Measurements from ENCODE around the gene ERBB4.
"Not testable (repeated sequence)": the region's sequence is repeated elsewhere in the genome, so short reads cannot be mapped to it uniquely, and the experiment has no call there.

The ERBB4 gene

GRCh38 chr2:212013626-212014025 lies 525.0 kb downstream of the ERBB4 start:
- Histone ChIP-seq H3K36me3 (ENCODE audit: control insufficient read depth, low read depth, low read length) (no peaks in the 10 kb centered on the region), H3K4me1 (ENCODE audit: control insufficient read depth, low read depth, low read length) (no peaks in the 10 kb centered on the region), H3K9ac (ENCODE audit: low read length) (no peak overlapping the region)

GRCh38 chr2:212010305-212010704 lies 528.3 kb downstream of the ERBB4 start:
- H3K4me3 ChIP-seq (ENCODE audit: low read length); H3K36me3 ChIP-seq (ENCODE audit: control insufficient read depth, low read depth, low read length); H3K27ac ChIP-seq (ENCODE audit: low read length); H3K9ac ChIP-seq (ENCODE audit: low read length); H3K9me3 ChIP-seq (ENCODE audit: control insufficient read depth, low read depth, low read length); H3K27me3 ChIP-seq (ENCODE audit: control insufficient read depth, insufficient read depth, low read length); H3K4me1 ChIP-seq (ENCODE audit: control insufficient read depth, low read depth, low read length): not testable (repeated sequence)

More at GRCh38 chr2:212013626-212014025, 525.0 kb downstream of the ERBB4 start:
- Histone ChIP-seq H3K9me3 (ENCODE audit: control insufficient read depth, low read depth, low read length) (no peaks in the 10 kb centered on the region), H3K4me3 (ENCODE audit: low read length) (no peak overlapping the region), H3K27ac (ENCODE audit: low read length) (no peak overlapping the region), H3K27me3 (ENCODE audit: control insufficient read depth, insufficient read depth, low read length) (no peaks in the 10 kb centered on the region)

GRCh38 chr2:212007972-212008371 lies 530.6 kb downstream of the ERBB4 start:
- Histone ChIP-seq H3K36me3 (ENCODE audit: control insufficient read depth, low read depth, low read length) (no peaks in the 10 kb centered on the region), H3K27ac (ENCODE audit: low read length) (no peak overlapping the region), H3K27me3 (ENCODE audit: control insufficient read depth, insufficient read depth, low read length) (no peaks in the 10 kb centered on the region), H3K4me1 (ENCODE audit: control insufficient read depth, low read depth, low read length) (no peaks in the 10 kb centered on the region), H3K9me3 (ENCODE audit: control insufficient read depth, low read depth, low read length) (no peaks in the 10 kb centered on the region), H3K4me3 (ENCODE audit: low read length) (no peak overlapping the region), H3K9ac (ENCODE audit: low read length) (no peak overlapping the region)

- H3K9ac ChIP-seq (ENCODE audit: low read length), result no peak overlapping the region
Measured at GRCh38 chr2:212005085-212005671, 533.4 kb downstream of the ERBB4 start.

GRCh38 chr2:212001325-212001724 lies 537.3 kb downstream of the ERBB4 start:
- no peaks in the 10 kb centered on the region for H3K36me3 ChIP-seq (ENCODE audit: control insufficient read depth, low read depth, low read length)
- no peak overlapping the region for H3K27ac ChIP-seq (ENCODE audit: low read length)
- no peak overlapping the region for H3K4me3 ChIP-seq (ENCODE audit: low read length)
- no peak overlapping the region for H3K9ac ChIP-seq (ENCODE audit: low read length)
- H3K27me3 ChIP-seq (ENCODE audit: control insufficient read depth, insufficient read depth, low read length), result no peaks in the 10 kb centered on the region
- no peaks in the 10 kb centered on the region for H3K9me3 ChIP-seq (ENCODE audit: control insufficient read depth, low read depth, low read length)
- no peaks in the 10 kb centered on the region for H3K4me1 ChIP-seq (ENCODE audit: control insufficient read depth, low read depth, low read length)

More at GRCh38 chr2:212005085-212005671, 533.4 kb downstream of the ERBB4 start:
- Histone ChIP-seq H3K4me3 (ENCODE audit: low read length) (no peak overlapping the region), H3K4me1 (ENCODE audit: control insufficient read depth, low read depth, low read length) (no peaks in the 10 kb centered on the region), H3K27ac (ENCODE audit: low read length) (no peak overlapping the region), H3K27me3 (ENCODE audit: control insufficient read depth, insufficient read depth, low read length) (no peaks in the 10 kb centered on the region), H3K9me3 (ENCODE audit: control insufficient read depth, low read depth, low read length) (no peaks in the 10 kb centered on the region), H3K36me3 (ENCODE audit: control insufficient read depth, low read depth, low read length) (no peaks in the 10 kb centered on the region)

GRCh38 chr2:211996857-211997256 lies 541.7 kb downstream of the ERBB4 start:
- Histone ChIP-seq H3K27me3 (ENCODE audit: control insufficient read depth, insufficient read depth, low read length) (no peaks in the 10 kb centered on the region), H3K9ac (ENCODE audit: low read length) (no peak overlapping the region), H3K4me1 (ENCODE audit: control insufficient read depth, low read depth, low read length) (no peaks in the 10 kb centered on the region), H3K36me3 (ENCODE audit: control insufficient read depth, low read depth, low read length) (no peaks in the 10 kb centered on the region), H3K27ac (ENCODE audit: low read length) (no peak overlapping the region), H3K9me3 (ENCODE audit: control insufficient read depth, low read depth, low read length) (no peaks in the 10 kb centered on the region), H3K4me3 (ENCODE audit: low read length) (no peak overlapping the region)

GRCh38 chr2:211994806-211995205 lies 543.8 kb downstream of the ERBB4 start:
- H3K9me3 ChIP-seq (ENCODE audit: control insufficient read depth, low read depth, low read length), result no peaks in the 10 kb centered on the region
- no peaks in the 10 kb centered on the region for H3K4me1 ChIP-seq (ENCODE audit: control insufficient read depth, low read depth, low read length)
- no peaks in the 10 kb centered on the region for H3K36me3 ChIP-seq (ENCODE audit: control insufficient read depth, low read depth, low read length)
- H3K4me3 ChIP-seq (ENCODE audit: low read length), result no peak overlapping the region
- no peak overlapping the region for H3K27ac ChIP-seq (ENCODE audit: low read length)
- H3K27me3 ChIP-seq (ENCODE audit: control insufficient read depth, insufficient read depth, low read length), result no peaks in the 10 kb centered on the region
- H3K9ac ChIP-seq (ENCODE audit: low read length), result no peak overlapping the region

GRCh38 chr2:211990335-211990734 lies 548.3 kb downstream of the ERBB4 start:
- Histone ChIP-seq H3K4me1 (ENCODE audit: control insufficient read depth, low read depth, low read length) (no peaks in the 10 kb centered on the region), H3K27me3 (ENCODE audit: control insufficient read depth, insufficient read depth, low read length) (no peaks in the 10 kb centered on the region), H3K27ac (ENCODE audit: low read length) (no peak overlapping the region), H3K9me3 (ENCODE audit: control insufficient read depth, low read depth, low read length) (no peaks in the 10 kb centered on the region), H3K4me3 (ENCODE audit: low read length) (no peak overlapping the region), H3K9ac (ENCODE audit: low read length) (no peak overlapping the region), H3K36me3 (ENCODE audit: control insufficient read depth, low read depth, low read length) (no peaks in the 10 kb centered on the region)

- Histone ChIP-seq H3K4me3 (ENCODE audit: low read length) (no peak overlapping the region), H3K36me3 (ENCODE audit: control insufficient read depth, low read depth, low read length) (no peaks in the 10 kb centered on the region), H3K9me3 (ENCODE audit: control insufficient read depth, low read depth, low read length) (no peaks in the 10 kb centered on the region), H3K27me3 (ENCODE audit: control insufficient read depth, insufficient read depth, low read length) (no peaks in the 10 kb centered on the region), H3K9ac (ENCODE audit: low read length) (no peak overlapping the region), H3K4me1 (ENCODE audit: control insufficient read depth, low read depth, low read length) (no peaks in the 10 kb centered on the region), H3K27ac (ENCODE audit: low read length) (no peak overlapping the region)
Measured at GRCh38 chr2:211986313-211986712, 552.3 kb downstream of the ERBB4 start.

- Histone ChIP-seq H3K36me3 (ENCODE audit: control insufficient read depth, low read depth, low read length) (no peaks in the 10 kb centered on the region), H3K9me3 (ENCODE audit: control insufficient read depth, low read depth, low read length) (no peaks in the 10 kb centered on the region), H3K27ac (ENCODE audit: low read length) (no peak overlapping the region), H3K4me3 (ENCODE audit: low read length) (no peak overlapping the region), H3K9ac (ENCODE audit: low read length) (no peak overlapping the region), H3K4me1 (ENCODE audit: control insufficient read depth, low read depth, low read length) (no peaks in the 10 kb centered on the region), H3K27me3 (ENCODE audit: control insufficient read depth, insufficient read depth, low read length) (no peaks in the 10 kb centered on the region)
Measured at GRCh38 chr2:211985393-211985792, 553.2 kb downstream of the ERBB4 start.

GRCh38 chr2:211982162-211982561 lies 556.4 kb downstream of the ERBB4 start:
- Histone ChIP-seq H3K27me3 (ENCODE audit: control insufficient read depth, insufficient read depth, low read length) (no peaks in the 10 kb centered on the region), H3K27ac (ENCODE audit: low read length) (no peak overlapping the region), H3K4me1 (ENCODE audit: control insufficient read depth, low read depth, low read length) (no peaks in the 10 kb centered on the region), H3K4me3 (ENCODE audit: low read length) (no peak overlapping the region), H3K9me3 (ENCODE audit: control insufficient read depth, low read depth, low read length) (no peaks in the 10 kb centered on the region), H3K36me3 (ENCODE audit: control insufficient read depth, low read depth, low read length) (no peaks in the 10 kb centered on the region), H3K9ac (ENCODE audit: low read length) (no peak overlapping the region)

GRCh38 chr2:211981451-211981850 lies 557.2 kb downstream of the ERBB4 start:
- no peaks in the 10 kb centered on the region for H3K9me3 ChIP-seq (ENCODE audit: control insufficient read depth, low read depth, low read length)

More at GRCh38 chr2:211981451-211981850, 557.2 kb downstream of the ERBB4 start:
- Histone ChIP-seq H3K36me3 (ENCODE audit: control insufficient read depth, low read depth, low read length) (no peaks in the 10 kb centered on the region), H3K27ac (ENCODE audit: low read length) (no peak overlapping the region), H3K4me1 (ENCODE audit: control insufficient read depth, low read depth, low read length) (no peaks in the 10 kb centered on the region), H3K27me3 (ENCODE audit: control insufficient read depth, insufficient read depth, low read length) (no peaks in the 10 kb centered on the region), H3K4me3 (ENCODE audit: low read length) (no peak overlapping the region), H3K9ac (ENCODE audit: low read length) (no peak overlapping the region)
